T1000 (cell line): Measurements from ENCODE around the gene SIRPA.
A peak's percentile ranks its signal among the peaks of the same experiment; 100 is the strongest.

ENCODE experiments used
- DNase-seq: peaks from one replicate; lab custom pipeline; 2025; ENCODE audit warnings: mixed read lengths; lab: John Stamatoyannopoulos, UW

Gene SIRPA

GRCh38 chr20:1894951-1895673 lies at the start of gene SIRPA:
Gene SIRPA, plus strand, starts transcription at chr20:1895407. Its CDS starts 41 bp downstream, at chr20:1895448.
- DNase-seq: peak; percentile 51

DNA sequence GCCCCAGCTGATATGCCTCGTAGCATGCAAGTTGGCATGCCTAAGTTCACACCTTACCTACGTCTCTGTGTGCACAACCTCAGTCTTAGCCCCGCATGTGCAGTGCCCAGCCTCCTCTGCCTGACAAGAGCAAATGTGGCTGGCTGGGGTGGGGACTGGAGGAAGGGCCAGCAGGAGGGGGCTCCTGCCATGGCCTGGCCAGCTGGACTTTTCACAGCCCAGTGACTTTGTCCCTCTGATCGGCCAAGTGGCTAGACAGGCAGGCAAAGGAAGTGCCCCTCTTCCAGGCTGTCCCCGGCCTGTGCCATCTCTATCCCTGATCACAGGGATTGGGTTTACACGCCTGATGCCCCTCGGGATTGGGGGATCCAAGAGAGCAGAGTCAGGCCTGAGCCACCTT lies 49.5 kb upstream of the SIRPA start:
- DNase-seq: no peak

- no peak for DNase-seq
Measured at GRCh38 chr20:1846341-1846740, 48.9 kb upstream of the SIRPA start.

GRCh38 chr20:1846876-1847275 lies 48.3 kb upstream of the SIRPA start:
- no peak for DNase-seq

DNA sequence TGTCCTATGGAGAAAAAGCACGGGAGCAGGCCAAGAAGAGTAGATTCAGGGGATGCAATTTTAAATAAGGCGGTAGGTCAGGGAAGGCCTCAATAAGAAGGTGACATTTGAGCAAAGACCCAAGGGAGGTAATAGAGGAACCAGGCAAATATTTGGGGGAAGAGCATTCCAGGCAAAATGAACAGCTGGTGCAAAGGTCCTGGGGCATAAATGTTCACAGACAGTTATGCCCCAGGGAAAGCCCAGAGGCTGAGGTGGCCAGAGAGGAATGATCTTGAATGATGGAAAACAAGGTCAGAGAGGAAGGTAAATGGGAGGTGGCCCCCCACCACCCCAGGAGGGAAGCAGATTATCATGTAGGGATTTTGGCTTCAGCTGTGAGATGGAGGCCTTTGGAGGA lies 47.4 kb upstream of the SIRPA start:
- DNase-seq: no peak

DNA sequence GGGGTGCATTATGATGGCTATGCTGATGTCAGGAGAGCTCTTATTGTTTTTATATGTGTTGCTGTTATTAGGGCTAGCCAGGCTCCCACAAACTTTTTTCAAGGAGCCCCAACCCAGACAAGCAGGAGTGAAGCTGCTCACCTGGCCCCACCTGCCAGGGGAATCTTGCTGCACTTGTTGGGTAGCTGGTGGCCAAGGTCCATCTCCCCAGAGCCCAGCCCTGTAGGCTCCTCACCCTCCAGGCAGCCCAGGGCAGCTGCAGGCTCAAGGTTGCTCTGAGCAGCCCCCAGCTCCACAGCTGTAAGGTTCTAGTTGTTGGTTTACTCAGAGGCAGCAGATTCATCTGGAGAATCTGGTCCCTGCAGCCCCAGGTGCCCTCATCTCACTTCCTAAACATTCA lies 46.8 kb upstream of the SIRPA start:
- DNase-seq: no peak

- DNase-seq: no peak
Measured at GRCh38 chr20:1851396-1851795, 43.8 kb upstream of the SIRPA start.

DNA sequence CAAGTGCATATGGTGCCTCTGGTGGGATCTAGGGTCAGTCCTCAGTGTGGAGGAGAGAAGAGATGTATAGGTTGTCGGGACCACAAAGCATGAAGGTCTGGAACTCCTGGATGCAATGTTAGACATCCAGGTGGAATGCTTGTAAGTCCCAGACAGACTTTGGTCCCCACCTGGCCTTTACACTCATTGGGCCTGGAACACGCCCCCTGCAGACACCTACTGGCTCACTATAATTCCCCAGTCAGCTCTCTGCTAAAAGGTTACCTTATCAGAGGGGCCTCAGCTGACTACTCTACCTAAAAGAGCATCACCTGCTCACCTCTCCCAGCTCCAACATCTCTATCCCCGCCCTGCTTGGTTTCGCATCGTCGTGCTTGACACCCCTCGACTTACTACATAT lies 41.7 kb upstream of the SIRPA start:
- DNase-seq: no peak

DNA sequence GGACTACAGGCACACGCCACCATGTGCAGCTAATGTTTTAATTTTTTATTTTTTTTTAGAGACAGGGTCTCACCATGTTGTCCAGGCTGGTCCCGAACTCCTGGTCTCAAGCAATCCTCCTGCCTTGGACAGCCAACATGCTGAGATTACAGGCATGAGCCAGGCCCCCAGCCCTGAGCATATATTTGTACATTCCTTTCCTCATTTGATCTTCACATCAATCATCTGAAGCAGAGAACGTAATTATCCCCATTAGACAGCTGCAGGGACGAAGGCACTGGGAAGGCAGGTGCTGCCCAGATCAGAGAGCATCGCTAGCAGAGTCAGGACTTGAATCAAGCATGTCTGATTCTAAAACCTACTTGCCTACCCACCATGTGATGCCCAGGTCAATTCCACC lies 41.0 kb upstream of the SIRPA start:
- DNase-seq: no peak

DNA sequence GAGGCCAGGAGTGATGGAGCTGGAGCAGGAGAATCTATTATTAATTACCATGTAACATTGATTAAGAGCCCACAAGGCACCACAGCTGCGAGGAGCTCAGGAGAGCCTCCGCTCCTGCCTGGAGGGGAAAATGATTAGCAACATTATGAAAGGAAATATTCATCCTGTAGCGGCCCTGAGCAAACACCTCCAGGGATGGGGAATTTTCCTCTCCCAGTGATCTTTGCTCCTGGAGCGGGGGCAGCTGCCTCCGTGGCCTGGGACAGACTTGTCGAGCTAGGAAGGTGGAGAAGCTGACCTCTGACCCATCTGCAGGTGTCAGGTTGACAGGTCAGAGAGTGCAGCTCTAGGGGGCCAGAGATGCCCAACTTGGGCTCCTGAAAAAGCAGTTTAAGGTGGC lies 40.1 kb upstream of the SIRPA start:
- no peak for DNase-seq

DNA sequence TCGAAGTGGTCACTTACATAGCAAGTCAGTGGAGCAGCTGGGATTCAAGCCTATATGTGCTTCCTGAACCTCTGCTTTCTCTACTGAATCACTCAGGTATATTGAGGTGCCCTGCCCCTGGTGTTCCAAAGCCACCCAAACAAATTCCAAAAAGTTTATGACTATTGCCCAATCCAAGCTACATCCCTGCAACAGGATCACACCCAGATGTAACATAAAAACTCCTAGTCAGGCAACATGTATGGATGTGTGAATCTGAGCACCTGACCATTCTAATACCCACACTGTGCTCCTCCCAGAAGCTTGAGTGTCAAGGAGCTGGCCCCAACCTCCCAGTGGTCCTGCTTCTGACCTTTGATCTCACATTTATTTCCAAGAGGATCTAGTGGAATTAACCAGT lies 39.5 kb upstream of the SIRPA start:
- no peak for DNase-seq

GRCh38 chr20:1856424-1856823 lies 38.8 kb upstream of the SIRPA start:
- DNase-seq: no peak

DNA sequence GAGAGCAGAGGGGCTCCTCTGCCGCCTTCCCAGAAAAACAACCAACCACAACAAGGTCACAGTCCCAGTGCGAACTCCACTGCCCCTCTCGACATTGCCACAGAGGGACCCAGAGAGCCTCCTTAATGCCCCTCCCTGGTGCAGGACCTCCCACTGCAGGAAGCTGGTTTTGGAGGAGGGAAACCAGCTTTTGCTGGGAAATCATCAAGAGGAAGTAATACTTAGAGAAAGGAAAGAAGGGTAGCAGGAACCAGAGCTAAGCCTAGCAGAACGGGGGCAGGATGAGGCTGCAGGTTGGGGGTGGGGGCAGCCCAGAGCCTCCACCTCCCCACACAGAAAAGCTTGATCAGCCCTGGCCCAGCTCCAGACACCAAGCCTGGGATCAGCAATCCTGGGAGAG lies 37.7 kb upstream of the SIRPA start:
- no peak for DNase-seq

DNA sequence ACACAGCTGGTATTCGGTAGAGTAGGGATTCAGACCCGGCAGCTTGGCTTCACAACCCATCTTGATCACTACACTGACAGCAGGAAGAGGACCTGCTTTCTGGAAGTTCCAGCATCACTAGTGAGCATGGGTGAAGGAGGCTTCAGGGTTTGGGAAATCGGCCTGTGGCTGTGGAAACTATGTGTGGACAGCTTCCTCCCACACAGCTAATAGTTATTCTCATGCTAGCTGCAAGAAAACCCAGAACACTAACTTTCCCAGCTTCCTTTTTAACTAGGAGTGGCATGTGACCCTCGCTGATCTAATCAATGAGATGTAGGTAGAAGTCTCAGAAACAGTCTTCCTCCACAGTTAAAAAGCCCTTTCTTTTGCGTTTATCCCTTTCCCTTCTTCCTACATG lies 36.3 kb upstream of the SIRPA start:
- DNase-seq: no peak

DNA sequence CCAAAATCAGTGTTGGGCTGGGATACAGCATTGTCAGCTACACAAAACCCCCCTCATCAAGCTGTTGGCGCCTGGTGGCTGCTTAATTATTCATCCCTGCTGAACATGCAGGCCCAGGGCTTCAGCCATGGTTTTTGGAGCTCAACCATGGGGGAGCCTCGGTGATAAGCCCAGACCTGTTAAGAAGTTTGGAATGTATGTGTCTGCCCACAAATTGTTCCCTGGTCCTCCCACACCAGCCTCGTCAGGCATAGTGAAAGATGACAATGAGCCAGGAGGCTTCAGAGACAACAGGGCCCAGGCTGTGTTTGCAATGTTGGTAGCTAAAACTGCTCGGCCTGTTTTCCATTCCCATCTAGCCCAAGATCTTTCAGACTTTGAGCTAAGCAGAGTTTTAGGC lies 34.8 kb upstream of the SIRPA start:
- DNase-seq: no peak

GRCh38 chr20:1861347-1861976 lies 33.7 kb upstream of the SIRPA start:
- no peak for DNase-seq

- DNase-seq: no peak
Measured at GRCh38 chr20:1861996-1862662, 33.1 kb upstream of the SIRPA start.

- no peak for DNase-seq
Measured at GRCh38 chr20:1862663-1863053, 32.5 kb upstream of the SIRPA start.

- DNase-seq: no peak
Measured at GRCh38 chr20:1863296-1863695, 31.9 kb upstream of the SIRPA start.

DNA sequence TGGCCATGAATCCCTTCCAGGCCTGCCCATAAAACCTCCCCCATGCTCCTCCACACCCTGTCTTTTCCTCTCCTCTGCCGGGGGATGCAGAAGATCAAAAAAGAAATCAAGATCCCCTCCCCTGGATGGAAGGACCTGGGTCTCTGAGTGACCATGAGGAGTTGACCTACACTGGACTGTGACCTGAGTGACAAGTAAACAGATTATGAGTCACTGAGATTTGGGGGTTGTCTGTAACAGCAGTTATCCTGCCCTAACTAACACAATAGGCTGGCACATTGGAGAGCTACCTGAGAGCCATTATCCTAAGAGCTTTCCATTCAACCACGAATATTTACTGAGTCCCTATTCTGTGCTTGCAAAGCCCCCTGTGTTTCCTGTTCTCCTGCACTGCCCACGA lies 28.4 kb upstream of the SIRPA start:
- no peak for DNase-seq

GRCh38 chr20:1867495-1868260 lies 27.5 kb upstream of the SIRPA start:
- DNase-seq: no peak

- no peak for DNase-seq
Measured at GRCh38 chr20:1868856-1869255, 26.4 kb upstream of the SIRPA start.

GRCh38 chr20:1870323-1870722 lies 24.9 kb upstream of the SIRPA start:
- no peak for DNase-seq
